ENCODE data around the gene CASP2. TPM values are rescaled to one million over a fixed set of nuclear protein-coding genes. Genes with fewer than 3 reads are reported as not detected.
"Not testable (repeated sequence)": the region's sequence is repeated elsewhere in the genome, so short reads cannot be mapped to it uniquely, and the experiment has no call there.

CASP2 gene
- total RNA-seq, 6 donors from 2014 or later = 9.1 to 34.8 (median 24.3) TPM

- WGBS, 2 donors = 76 to 100% methylated on average over 2 to 17 of the region's 17 CpGs
- TF ChIP-seq EP300 (IDR thresholded peaks at IDR 0.05) (no peak), POLR2A (IDR thresholded peaks at IDR 0.05) (peak in 1 of 4 donors; percentile 27)
- Histone ChIP-seq H3K4me1 (peaks cover 18 to 40% (median 25%) of the 10 kb centered on the region in 4 donors), H3K4me3 (peak overlapping the region; percentile 7 to 98 (median 84)), H3K9me3 (no peaks in the 10 kb centered on the region), H3K27me3 (no peaks in the 10 kb centered on the region), H3K27ac (peak overlapping the region; percentile 10 to 94 (median 84)), H3K36me3 (peaks cover 3 to 8% (median 7%) of the 10 kb centered on the region in 4 donors)
- no peak for ATAC-seq (ENCODE audit: low FRiP score in 2 of 2)
- no peak for DNase-seq
Measured at GRCh38 chr7:143287339-143287934, 714 bp upstream of the CASP2 start.

GRCh38 chr7:143288836-143289235 lies 685 bp downstream of the CASP2 start:
- H3K27ac ChIP-seq = peak overlapping the region; percentile 88 to 94 (median 92)
- peaks cover 8 to 22% (median 20%) of the 10 kb centered on the region in 4 donors for H3K36me3 ChIP-seq
- no peak for ATAC-seq (ENCODE audit: low FRiP score in 2 of 2)
- no peaks in the 10 kb centered on the region for H3K9me3 ChIP-seq
- DNase-seq = no peak
- WGBS, 2 donors = 0 to 1% methylated on average over 11 of the region's 11 CpGs
- no peak for TF ChIP-seq CTCF (IDR thresholded peaks at IDR 0.05)
- no peak for TF ChIP-seq POLR2A (IDR thresholded peaks at IDR 0.05)
- no peak for TF ChIP-seq POLR2AphosphoS5 (IDR thresholded peaks at IDR 0.05)
- TF ChIP-seq EP300 (IDR thresholded peaks at IDR 0.05) = no peak
- H3K4me1 ChIP-seq = peaks cover 18 to 40% (median 25%) of the 10 kb centered on the region in 4 donors
- no peaks in the 10 kb centered on the region for H3K27me3 ChIP-seq
- H3K4me3 ChIP-seq = peak overlapping the region; percentile 84 to 98 (median 89)

- DNase-seq (no peak), ATAC-seq (ENCODE audit: low FRiP score in 2 of 2) (no peak)
- peak overlapping the region in 3 of 4 donors; percentile 91 to 94 (median 92) for H3K27ac ChIP-seq
- no peaks in the 10 kb centered on the region for H3K27me3 ChIP-seq
- peaks cover 14 to 28% (median 25%) of the 10 kb centered on the region in 4 donors for H3K36me3 ChIP-seq
- no peaks in the 10 kb centered on the region for H3K9me3 ChIP-seq
- peak overlapping the region in 3 of 4 donors; percentile 84 to 98 (median 84) for H3K4me3 ChIP-seq
- peaks cover 18 to 40% (median 25%) of the 10 kb centered on the region in 4 donors for H3K4me1 ChIP-seq
- 20 to 23% methylated on average over 6 of the region's 6 CpGs for WGBS, 2 donors
- TF ChIP-seq EP300 (IDR thresholded peaks at IDR 0.05) (no peak), POLR2A (IDR thresholded peaks at IDR 0.05) (no peak), CTCF (IDR thresholded peaks at IDR 0.05) (no peak)
Measured at GRCh38 chr7:143289421-143289820, 1.3 kb downstream of the CASP2 start.

GRCh38 chr7:143289888-143290287 lies 1.7 kb downstream of the CASP2 start:
- not testable (repeated sequence) for H3K9me3 ChIP-seq; DNase-seq; ATAC-seq (ENCODE audit: low FRiP score in 2 of 2); H3K27me3 ChIP-seq; H3K27ac ChIP-seq
- 55 to 63% methylated on average over 4 of the region's 4 CpGs for WGBS, 2 donors
- Histone ChIP-seq H3K4me1 (peaks cover 18 to 40% (median 25%) of the 10 kb centered on the region in 4 donors), H3K36me3 (peaks cover 18 to 33% (median 30%) of the 10 kb centered on the region in 4 donors), H3K4me3 (peak overlapping the region in 2 of 4 donors; percentile 84 to 98)

GRCh38 chr7:143290293-143290692 lies 2.1 kb downstream of the CASP2 start:
- DNase-seq (no peak), ATAC-seq (ENCODE audit: low FRiP score in 2 of 2) (no peak)
- no peak for TF ChIP-seq CTCF (IDR thresholded peaks at IDR 0.05)
- TF ChIP-seq POLR2AphosphoS5 (IDR thresholded peaks at IDR 0.05) = no peak
- TF ChIP-seq EP300 (IDR thresholded peaks at IDR 0.05) = no peak
- no peak for TF ChIP-seq POLR2A (IDR thresholded peaks at IDR 0.05)
- H3K27ac ChIP-seq = no peak overlapping the region
- H3K36me3 ChIP-seq = peaks cover 19 to 37% (median 34%) of the 10 kb centered on the region in 4 donors
- no peaks in the 10 kb centered on the region for H3K9me3 ChIP-seq
- no peaks in the 10 kb centered on the region for H3K27me3 ChIP-seq
- peak overlapping the region in 1 of 4 donors; percentile 84 for H3K4me3 ChIP-seq
- WGBS, 2 donors = 74 to 75% methylated on average over 4 of the region's 4 CpGs
- peaks cover 18 to 40% (median 25%) of the 10 kb centered on the region in 4 donors for H3K4me1 ChIP-seq

GRCh38 chr7:143292876-143293275 lies 4.7 kb downstream of the CASP2 start:
- peaks cover 26 to 59% (median 47%) of the 10 kb centered on the region in 4 donors for H3K36me3 ChIP-seq
- no peak overlapping the region for H3K27ac ChIP-seq
- H3K4me3 ChIP-seq = no peak overlapping the region
- WGBS, 2 donors = 95 to 96% methylated on average over 5 of the region's 5 CpGs
- ATAC-seq (ENCODE audit: low FRiP score in 2 of 2) = no peak
- no peak for TF ChIP-seq CTCF (IDR thresholded peaks at IDR 0.05)
- TF ChIP-seq EP300 (IDR thresholded peaks at IDR 0.05) = no peak
- TF ChIP-seq POLR2AphosphoS5 (IDR thresholded peaks at IDR 0.05) = no peak
- H3K27me3 ChIP-seq = no peaks in the 10 kb centered on the region
- H3K9me3 ChIP-seq = no peaks in the 10 kb centered on the region
- H3K4me1 ChIP-seq = peaks cover 19 to 28% (median 22%) of the 10 kb centered on the region in 4 donors
- no peak for DNase-seq
